GM10248 (cell line): Measurements from ENCODE around the gene SBK2.

ENCODE experiments used
- CTCF ChIA-PET: fragments of 300-600 bp; sonication (Branson Sonifier 250); formaldehyde crosslinking; extraction: SDS; loops from one replicate; lab custom pipeline; 2021; ENCODE audit warnings: antibody characterized with exemption; lab: Yijun Ruan, JAX
- POLR2A ChIA-PET: fragments of 350-650 bp; sonication (Branson Sonifier 250); formaldehyde crosslinking; extraction: SDS; loops from one replicate; lab custom pipeline; 2020; ENCODE audit warnings: antibody characterized with exemption; lab: Yijun Ruan, JAX
- DNase-seq: peaks from one replicate; pipeline ENCODE4 v3.0.0; 2012; ENCODE audit errors: extremely low spot score
- TF ChIP-seq, protein P1 (sequence below): IDR thresholded peaks from 2 replicates; pipeline ENCODE4 v1.5.1; 2012; ENCODE audit warnings: mild to moderate bottlenecking, low read depth; ENCODE audit errors: extremely low read depth, missing control alignments, control extremely low read depth

The SBK2 gene

GRCh38 chr19:55542292-55542855, 5.4 kb upstream of the SBK2 start:
- CTCF ChIA-PET, result no interaction called here
- DNase-seq, result no peak
- TF ChIP-seq, protein P1, sequence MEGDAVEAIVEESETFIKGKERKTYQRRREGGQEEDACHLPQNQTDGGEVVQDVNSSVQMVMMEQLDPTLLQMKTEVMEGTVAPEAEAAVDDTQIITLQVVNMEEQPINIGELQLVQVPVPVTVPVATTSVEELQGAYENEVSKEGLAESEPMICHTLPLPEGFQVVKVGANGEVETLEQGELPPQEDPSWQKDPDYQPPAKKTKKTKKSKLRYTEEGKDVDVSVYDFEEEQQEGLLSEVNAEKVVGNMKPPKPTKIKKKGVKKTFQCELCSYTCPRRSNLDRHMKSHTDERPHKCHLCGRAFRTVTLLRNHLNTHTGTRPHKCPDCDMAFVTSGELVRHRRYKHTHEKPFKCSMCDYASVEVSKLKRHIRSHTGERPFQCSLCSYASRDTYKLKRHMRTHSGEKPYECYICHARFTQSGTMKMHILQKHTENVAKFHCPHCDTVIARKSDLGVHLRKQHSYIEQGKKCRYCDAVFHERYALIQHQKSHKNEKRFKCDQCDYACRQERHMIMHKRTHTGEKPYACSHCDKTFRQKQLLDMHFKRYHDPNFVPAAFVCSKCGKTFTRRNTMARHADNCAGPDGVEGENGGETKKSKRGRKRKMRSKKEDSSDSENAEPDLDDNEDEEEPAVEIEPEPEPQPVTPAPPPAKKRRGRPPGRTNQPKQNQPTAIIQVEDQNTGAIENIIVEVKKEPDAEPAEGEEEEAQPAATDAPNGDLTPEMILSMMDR, result no peak
- POLR2A ChIA-PET, result no interaction called here

- TF ChIP-seq, protein P1, result no peak
- CTCF ChIA-PET, result interaction anchor here (1.3 kb wide), 1 partner anchor 9 kb away, joined by 3 read pairs; no protein-coding TSS in a partner anchor
- POLR2A ChIA-PET, result no interaction called here
- no peak for DNase-seq
These were observed 4.2 kb upstream of the SBK2 start for GRCh38 chr19:55541091-55541490.

DNA sequence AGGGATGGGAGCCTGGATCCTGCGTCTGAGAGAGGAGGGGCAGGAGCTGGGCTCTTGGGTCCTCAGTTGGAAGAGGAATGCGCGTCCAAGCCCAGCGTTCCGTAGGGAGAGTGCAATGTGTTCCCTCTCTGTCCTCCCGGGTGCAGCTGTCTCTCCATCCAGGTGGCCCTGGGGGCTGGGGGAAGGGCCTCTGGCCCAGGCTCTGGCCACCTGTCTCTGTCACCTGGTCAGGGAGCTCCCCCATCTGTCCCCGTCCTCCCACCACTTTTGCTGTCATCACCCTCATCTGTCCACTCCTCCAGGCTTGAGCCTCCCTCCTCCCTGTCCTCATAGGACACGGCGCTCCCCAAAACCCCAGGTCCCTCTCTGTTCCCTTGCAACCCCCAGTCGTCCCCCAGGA, 3.7 kb upstream of the SBK2 start:
- ChIA-PET POLR2A (no interaction called here), CTCF (interaction anchor here (1.3 kb wide), 1 partner anchor 9 kb away, joined by 3 read pairs; no protein-coding TSS in a partner anchor)
- DNase-seq, result no peak
- TF ChIP-seq, protein P1, result no peak

DNA sequence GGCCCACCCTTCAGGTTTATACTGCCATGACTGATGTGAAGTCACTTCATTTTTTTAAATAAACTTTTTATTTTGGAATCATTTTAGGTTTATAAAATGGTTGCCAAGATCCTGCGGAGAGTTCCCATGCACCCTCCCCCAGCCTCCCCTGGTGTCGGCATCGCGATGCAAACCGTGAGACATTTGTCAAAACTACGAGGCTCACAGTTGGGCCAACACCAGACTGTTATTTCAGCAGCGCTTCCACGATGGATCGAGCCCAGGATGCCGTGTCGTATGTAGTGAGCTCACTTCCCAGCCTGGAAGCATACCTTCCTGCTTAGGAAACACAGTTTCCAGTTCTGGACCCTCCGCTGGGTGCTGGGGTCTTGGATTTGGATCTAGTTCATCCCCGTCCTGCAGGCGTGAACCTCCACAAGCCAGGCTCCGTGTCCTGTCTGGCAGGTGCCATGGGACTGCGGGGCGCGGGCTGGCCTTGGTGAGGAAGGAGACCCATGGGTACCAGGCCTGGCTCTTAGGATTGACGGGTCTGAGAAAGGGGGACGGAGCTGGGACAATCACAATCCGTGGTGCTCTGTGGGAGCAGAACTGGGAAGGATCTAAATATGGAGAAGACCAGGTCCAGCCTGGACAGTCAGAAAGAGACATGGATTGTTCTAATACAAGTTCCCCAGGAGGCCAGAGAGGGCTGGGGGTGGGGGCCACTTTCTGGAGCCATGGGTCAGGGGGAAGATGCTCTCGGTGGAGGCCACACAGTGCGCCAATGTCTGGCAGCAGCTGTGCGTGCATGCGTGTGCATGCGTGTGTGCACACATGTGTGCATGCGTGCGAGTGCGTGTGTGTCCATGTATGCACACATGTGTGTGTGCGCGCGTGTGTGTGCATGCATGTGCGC, 2.4 kb upstream of the SBK2 start:
- POLR2A ChIA-PET, result no interaction called here
- DNase-seq, result no peak
- CTCF ChIA-PET, result no interaction called here
- TF ChIP-seq, protein P1, result no peak

- ChIA-PET CTCF (no interaction called here), POLR2A (no interaction called here)
- DNase-seq, result no peak
- TF ChIP-seq, protein P1, result no peak
These were observed 1.2 kb upstream of the SBK2 start for GRCh38 chr19:55538132-55538531.

DNA sequence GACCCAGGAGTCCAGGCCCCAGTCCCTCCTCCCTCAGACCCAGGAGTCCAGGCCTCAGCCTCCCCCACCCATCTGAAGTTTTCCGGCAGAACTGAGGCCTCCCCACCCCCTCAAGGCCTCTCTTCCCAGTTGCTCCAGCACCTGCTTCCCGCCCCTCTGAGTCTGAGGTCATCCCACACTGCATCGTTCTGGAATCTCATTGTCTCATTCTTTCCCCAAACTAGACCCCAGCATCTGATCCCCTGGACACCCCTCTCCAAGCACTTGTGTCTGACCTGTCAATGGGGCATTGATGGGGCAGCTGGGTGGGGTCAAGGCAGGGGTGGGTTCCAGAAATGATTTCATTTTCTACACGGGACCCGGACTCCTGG, 793 bp upstream of the SBK2 start:
- DNase-seq, result no peak
- ChIA-PET CTCF (no interaction called here), POLR2A (no interaction called here)
- TF ChIP-seq, protein P1, result no peak
